A549 treated with CORT108297 at 1 μM for 4 hours (cell line): Measurements from ENCODE around the gene FAF1. TPM values are rescaled to one million over a fixed set of nuclear protein-coding genes. Genes with fewer than 3 reads are reported as not detected.

Source experiments
- total RNA-seq: library from RNA; stranded (reverse); fragments of 200-300 nt; extraction: Qiagen RNA extraction; gene quantifications from 5 replicates; pipeline ENCODE4 v1.2.3, GENCODE V29; 2022

The FAF1 gene
- total RNA-seq = 36.2 to 41.4 TPM (median 38.8 TPM) in 5 replicates

GRCh38 chr1:50959913-50960844 is at the start of gene FAF1:
Gene FAF1, minus strand, starts transcription at chr1:50960267. Its CDS starts 456 bp downstream, at chr1:50959811.

GRCh38 chr1:50969611-50970508 is 9.8 kb upstream of the FAF1 start, which contains the start of gene CDKN2C:
Gene CDKN2C, plus strand, starts transcription at chr1:50970245. Its CDS starts 124 bp downstream, at chr1:50970369.

GRCh38 chr1:50422946-50423669 is 537.0 kb downstream of the FAF1 start, which contains the start of gene DMRTA2:
Gene DMRTA2, minus strand, starts transcription at chr1:50423443. Its CDS starts 1,907 bp downstream, at chr1:50421536.

Other genes starting within 250 kb of the FAF1 start
- gene CDKN2C, start 10.0 kb upstream of the FAF1 start, total RNA-seq = 11.3 to 13.4 TPM (median 11.8 TPM) in 5 replicates
- not detected in 5 replicates for gene C1orf185, start 142.0 kb upstream of the FAF1 start, total RNA-seq